Measurements from ENCODE around the gene LZTS3.
"Not testable (repeated sequence)": the region's sequence is repeated elsewhere in the genome, so short reads cannot be mapped to it uniquely, and the experiment has no call there.

Gene LZTS3

GRCh38 chr20:3192226-3193015 is 19.1 kb upstream of the LZTS3 start:
- DNase-seq, result no peak

GRCh38 chr20:3190681-3191111 is 17.3 kb upstream of the LZTS3 start:
- DNase-seq, result no peak

DNA sequence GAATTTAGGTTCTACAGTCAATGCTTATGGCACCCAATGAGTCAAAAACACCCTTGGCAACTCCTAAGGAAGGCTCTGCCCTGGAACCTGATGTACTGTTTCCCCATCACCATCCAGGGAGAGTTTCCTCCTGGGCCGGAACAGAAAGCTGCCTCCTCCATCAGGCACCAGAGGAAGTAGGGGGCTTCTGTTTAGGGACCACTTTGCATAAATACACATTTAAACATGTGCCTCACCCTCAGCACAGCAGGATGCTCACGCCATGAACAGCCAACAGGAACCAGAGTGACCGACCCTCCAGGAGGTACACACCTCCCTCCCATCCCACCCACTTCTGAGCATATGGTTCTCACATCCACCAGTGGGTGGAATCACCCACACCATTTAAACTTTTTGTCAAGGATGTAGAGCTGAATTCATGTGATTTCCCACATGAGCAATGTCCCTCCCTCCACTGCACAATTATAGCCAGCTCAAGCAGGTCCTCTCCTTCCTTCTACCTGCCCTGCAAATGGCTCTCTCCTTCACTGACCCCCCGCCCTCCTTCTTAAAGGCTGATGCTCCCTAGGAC is 16.3 kb upstream of the LZTS3 start:
- DNase-seq, result no peak

DNA sequence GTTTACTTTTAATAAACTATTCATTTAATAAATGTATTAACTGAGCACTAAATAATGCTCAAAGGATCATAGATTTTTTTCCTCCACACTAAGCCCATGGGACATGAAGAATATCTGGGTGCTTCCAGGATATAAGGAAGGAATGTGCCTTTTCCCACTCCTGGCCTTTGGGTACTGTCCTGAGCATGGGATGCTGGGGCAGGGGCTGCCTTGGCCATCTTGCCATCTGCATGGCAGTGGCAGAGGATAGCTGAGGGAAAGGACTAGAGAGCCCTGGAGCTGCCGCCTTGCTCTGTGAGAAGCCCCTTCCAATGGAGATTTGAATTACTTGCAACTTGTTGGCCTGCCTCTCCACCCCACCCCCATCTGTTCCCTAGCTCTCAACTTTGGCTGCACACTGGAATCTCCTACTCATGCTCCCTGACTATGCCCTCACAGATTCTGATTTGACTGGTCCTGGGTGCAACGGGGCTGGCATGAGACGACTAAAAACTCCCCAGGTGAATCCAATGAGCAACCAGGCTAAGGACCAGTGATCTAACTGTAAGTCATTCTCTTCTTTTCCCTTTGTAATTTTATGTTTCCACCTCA is 15.6 kb upstream of the LZTS3 start:
- no peak for DNase-seq

DNA sequence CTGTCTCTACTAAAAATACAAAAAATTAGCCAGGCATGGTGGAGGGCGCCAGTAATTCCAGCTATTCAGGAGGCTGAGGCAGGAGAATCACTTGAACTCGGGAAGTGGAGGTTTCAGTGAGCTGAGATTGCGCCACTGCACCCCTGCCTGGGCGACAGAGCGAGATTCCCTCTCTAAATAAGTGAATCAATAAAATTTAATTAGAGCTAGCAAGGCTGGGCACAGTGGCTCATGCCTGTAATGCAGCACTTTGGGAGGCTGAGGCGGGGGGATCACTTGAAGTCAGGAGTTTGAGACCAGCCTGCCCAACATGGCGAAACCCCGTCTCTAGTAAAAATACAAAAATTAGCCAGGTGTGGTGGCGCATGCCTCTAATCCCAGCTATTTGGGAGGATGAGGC is 14.5 kb upstream of the LZTS3 start:
- DNase-seq, result not testable (repeated sequence)

- DNase-seq, result no peak
Observed at GRCh38 chr20:3183896-3184612, 10.7 kb upstream of the LZTS3 start.

GRCh38 chr20:3182429-3182828 is 9.1 kb upstream of the LZTS3 start:
- not testable (repeated sequence) for DNase-seq

- no peak for DNase-seq
Observed at GRCh38 chr20:3181270-3181669, 7.9 kb upstream of the LZTS3 start.

DNA sequence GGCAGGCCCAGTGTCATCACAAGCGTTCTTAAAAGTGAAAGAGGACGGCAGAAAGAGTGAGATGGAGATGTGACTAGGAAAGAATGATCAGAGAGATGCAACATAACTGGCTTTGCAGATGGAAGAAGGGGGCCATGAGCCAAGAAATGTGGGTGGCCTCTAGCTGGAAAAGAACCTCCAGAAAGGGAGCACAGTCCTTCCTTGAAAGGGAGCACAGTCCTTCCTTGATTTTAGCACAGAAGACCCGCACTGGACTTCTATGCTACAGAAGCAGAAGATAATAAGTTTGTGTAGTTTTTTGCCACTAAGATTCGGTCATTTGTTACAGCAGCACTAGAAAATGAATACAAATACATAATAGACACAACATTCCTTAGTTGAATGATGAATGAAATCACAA is 7.0 kb upstream of the LZTS3 start:
- no peak for DNase-seq

- peak; percentile 3 for DNase-seq
Observed at GRCh38 chr20:3177746-3178485, 4.6 kb upstream of the LZTS3 start.

DNA sequence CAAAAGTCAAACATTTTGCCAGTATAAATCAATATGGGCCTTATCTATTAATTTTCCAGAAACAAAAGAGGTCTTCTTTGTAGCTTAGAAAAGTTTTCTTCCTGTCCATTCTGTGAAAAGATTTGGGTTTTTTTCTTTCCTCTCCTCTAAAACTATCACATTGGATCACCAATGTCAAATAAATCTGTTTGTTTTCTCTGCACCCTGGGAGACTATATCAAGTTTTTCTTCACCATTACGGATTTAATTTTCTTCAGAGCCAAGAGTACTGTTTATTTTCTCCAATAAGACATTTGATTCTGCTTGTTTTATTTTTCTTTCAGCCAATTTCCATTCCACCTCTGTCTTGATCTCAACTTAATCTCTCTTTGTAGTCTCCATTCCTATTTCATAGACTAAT is 1.9 kb upstream of the LZTS3 start:
- no peak for DNase-seq

DNA sequence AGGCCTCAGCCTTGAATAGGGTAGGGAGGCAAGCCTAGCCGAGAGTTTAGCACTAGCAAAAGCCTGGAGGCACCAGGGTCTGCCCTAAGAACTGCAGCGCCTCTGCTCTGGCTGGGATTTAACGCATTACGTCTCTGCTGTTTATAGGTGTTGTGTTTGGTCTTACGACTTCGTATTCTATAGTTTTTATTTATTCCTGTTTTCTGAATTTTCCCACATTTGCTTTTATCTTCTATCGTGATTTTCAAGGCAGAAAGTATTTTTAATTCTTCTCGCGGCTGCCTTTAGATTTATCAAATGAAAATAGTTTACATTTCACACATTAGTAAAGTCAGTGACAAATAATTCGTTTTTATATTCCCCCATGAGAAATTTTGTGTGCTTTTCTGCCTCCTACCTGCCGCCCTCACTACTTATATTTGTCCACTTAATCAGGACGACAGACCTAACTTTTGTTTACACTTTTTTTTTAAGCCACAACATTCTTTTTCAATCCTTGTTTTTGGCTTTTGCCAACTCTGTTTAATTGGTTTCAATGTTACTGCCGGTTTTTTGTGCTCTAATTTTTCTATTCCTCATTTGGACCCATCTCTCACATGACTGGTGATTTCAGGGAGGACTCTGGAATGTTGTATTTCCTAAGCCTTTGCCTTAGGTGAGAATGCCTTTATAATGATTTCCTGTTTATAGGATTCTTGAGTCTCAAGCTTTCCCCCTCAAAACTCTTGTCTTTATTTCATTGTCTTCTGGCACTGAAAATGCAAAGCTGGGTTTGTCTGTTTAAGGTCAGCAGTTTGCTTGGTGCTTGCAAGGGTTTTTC is 1.3 kb upstream of the LZTS3 start:
- DNase-seq, result no peak

DNA sequence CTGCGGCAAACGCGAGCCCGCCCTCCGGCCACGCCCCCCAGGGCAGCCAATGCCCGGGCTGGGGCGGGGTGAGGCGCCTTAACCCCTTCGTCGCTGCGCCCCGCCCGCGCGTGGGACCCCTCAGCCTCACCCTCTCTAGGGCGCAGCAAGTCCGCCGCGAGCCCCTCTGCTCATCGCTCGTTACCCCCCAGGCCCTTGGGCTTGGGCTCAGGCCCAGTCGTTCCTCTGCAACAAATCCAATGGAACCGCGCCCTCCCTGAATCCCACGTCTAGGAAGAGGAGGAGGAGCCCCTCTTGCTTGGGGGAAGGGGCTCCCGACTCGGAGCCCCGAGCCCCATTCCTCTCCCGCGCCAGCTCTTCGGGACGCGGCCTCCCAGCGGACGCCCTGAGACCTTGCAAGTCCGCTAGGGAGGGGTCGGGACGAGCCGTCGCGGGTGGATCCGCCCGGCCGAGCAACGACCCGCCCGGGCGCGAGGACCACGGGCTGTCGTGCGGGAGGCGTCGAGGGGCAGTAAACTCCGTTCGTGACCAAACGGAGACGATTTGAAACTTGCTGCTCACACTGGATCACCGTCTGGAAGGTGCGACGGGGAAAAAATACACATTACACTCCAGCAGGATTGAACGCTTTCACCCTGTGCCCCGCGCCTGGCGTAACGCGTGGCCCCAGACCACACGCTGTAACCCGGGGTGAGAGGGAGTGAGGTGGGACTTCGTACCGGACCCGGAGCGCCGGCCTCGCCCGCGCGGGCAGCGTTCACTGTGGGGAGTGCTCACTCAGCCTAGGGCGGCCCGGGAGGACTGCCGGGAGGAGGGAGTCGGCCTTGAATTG is 477 bp upstream of the LZTS3 start:
- peak; percentile 79 for DNase-seq

GRCh38 chr20:3172126-3172932 is 1.0 kb downstream of the LZTS3 start:
- no peak for DNase-seq

- no peak for DNase-seq
Observed at GRCh38 chr20:3171391-3172125, 1.8 kb downstream of the LZTS3 start.

DNA sequence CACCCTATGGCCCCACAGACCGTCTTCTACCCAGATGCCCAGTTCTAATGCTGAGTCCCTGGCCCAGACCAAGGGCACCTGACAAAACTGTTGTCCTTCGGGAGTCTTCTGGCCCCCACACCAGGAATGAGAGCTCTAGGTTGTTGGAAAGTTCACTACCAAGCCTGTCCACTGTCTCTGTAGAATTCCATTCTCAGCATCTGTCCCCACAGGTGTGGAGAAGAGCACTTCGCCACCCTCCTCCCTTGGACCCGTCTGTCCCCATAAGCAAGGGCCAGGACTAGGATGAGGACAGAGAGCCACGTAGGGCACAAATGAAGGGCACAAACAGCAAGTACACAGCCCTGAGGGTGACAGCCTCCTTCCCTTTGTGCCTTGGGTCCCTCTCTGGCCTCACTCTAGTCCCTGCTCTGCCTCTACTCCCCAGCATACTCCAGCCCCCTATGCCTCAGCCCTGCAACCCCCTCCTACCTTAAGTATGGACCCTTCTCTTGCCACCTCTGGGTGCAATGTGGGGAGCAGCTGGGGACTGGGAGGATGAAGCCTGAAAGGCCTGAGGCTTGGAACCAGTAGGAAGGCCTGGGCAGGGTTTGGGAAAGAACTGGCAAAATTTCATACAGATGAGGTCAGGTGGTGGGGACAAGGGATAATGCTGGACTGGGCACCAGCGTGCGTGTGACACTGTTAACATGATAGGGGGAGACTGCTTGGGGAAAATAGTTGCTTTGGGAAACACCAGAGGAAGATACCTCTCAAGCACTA is 4.3 kb downstream of the LZTS3 start:
- DNase-seq, result no peak

- no peak for DNase-seq
Observed at GRCh38 chr20:3168079-3168828, 5.1 kb downstream of the LZTS3 start.

DNA sequence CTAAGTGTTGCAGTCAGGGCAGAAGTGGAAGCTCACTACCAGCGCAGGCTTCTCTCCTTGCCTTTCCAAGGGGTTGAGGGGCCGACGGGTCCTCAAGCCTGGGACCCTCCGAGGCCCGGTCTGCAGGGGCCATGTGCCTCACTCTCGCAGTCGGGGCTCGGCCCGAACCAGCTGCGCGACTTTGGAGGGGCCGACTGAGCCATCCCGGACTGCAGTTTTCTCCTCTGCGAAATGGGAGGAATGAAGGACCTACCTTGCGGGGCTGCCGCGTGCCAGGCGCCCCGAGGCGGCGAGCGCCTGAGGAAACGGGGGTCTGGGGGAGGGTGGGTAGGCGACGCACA is 5.6 kb downstream of the LZTS3 start:
- DNase-seq, result no peak
